IPS-18a (cell line): ENCODE results near the gene IL9.
"Not testable (repeated sequence)": the region's sequence is repeated elsewhere in the genome, so short reads cannot be mapped to it uniquely, and the experiment has no call there.

Experiments
- H3K27ac ChIP-seq: one replicate; pipeline ENCODE4 v1.5.1; 2013; ENCODE audit warnings: low read length
- H3K27me3 ChIP-seq: one replicate; pipeline ENCODE4 v1.6.1; 2013; ENCODE audit warnings: mild to moderate bottlenecking, low read length; ENCODE audit not compliant: control insufficient read depth, insufficient read depth
- H3K36me3 ChIP-seq: one replicate; pipeline ENCODE4 v1.6.1; 2013; ENCODE audit warnings: low read depth, low read length; ENCODE audit not compliant: control insufficient read depth
- H3K4me1 ChIP-seq: one replicate; pipeline ENCODE4 v1.6.1; 2013; ENCODE audit warnings: low read depth, low read length; ENCODE audit not compliant: control insufficient read depth
- H3K4me3 ChIP-seq: one replicate; pipeline ENCODE4 v1.5.1; 2013; ENCODE audit warnings: low read length
- H3K9ac ChIP-seq: one replicate; pipeline ENCODE4 v1.6.1; 2013; ENCODE audit warnings: mild to moderate bottlenecking, low read length, moderate library complexity
- H3K9me3 ChIP-seq: one replicate; pipeline ENCODE4 v1.6.1; 2013; ENCODE audit warnings: low read depth, low read length; ENCODE audit not compliant: control insufficient read depth

IL9 gene

GRCh38 chr5:135866016-135866415 is 29.6 kb downstream of the IL9 start:
- no peaks in the 10 kb centered on the region for H3K36me3 ChIP-seq
- H3K4me1 ChIP-seq: no peaks in the 10 kb centered on the region
- no peak overlapping the region for H3K27ac ChIP-seq
- no peak overlapping the region for H3K9ac ChIP-seq
- H3K9me3 ChIP-seq: no peaks in the 10 kb centered on the region
- no peaks in the 10 kb centered on the region for H3K27me3 ChIP-seq
- no peak overlapping the region for H3K4me3 ChIP-seq

GRCh38 chr5:135864503-135865435 is 30.9 kb downstream of the IL9 start:
- no peak overlapping the region for H3K4me3 ChIP-seq
- H3K4me1 ChIP-seq: no peaks in the 10 kb centered on the region
- H3K27ac ChIP-seq: no peak overlapping the region
- no peaks in the 10 kb centered on the region for H3K9me3 ChIP-seq
- no peaks in the 10 kb centered on the region for H3K36me3 ChIP-seq
- no peak overlapping the region for H3K9ac ChIP-seq
- H3K27me3 ChIP-seq: no peaks in the 10 kb centered on the region

GRCh38 chr5:135862744-135863143 is 32.9 kb downstream of the IL9 start:
- no peak overlapping the region for H3K9ac ChIP-seq
- no peaks in the 10 kb centered on the region for H3K27me3 ChIP-seq
- no peaks in the 10 kb centered on the region for H3K9me3 ChIP-seq
- H3K36me3 ChIP-seq: no peaks in the 10 kb centered on the region
- H3K4me1 ChIP-seq: no peaks in the 10 kb centered on the region
- H3K4me3 ChIP-seq: no peak overlapping the region
- no peak overlapping the region for H3K27ac ChIP-seq

GRCh38 chr5:135862086-135862485 is 33.6 kb downstream of the IL9 start:
- Histone ChIP-seq H3K4me3 (no peak overlapping the region), H3K27me3 (no peaks in the 10 kb centered on the region), H3K9ac (no peak overlapping the region), H3K27ac (no peak overlapping the region), H3K9me3 (no peaks in the 10 kb centered on the region), H3K36me3 (no peaks in the 10 kb centered on the region), H3K4me1 (no peaks in the 10 kb centered on the region)

DNA sequence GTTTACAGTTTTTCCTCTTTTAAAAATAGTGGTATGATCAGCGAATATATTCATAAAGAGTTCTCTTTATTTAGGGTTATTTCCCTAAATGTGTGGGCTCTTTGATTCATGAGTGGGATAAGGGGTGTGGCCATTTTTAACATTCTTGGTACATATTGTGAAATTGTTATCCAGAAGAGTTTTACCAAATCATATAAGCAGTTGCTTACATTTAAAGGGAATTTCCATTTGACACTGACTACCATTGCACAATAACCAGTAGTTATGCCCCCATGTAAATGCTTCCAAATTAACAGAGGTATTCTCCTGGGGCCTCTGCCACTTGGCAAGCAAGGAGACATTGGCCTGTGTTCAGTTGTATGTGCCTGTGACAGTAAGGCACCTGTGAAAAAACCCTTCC is 34.0 kb downstream of the IL9 start:
- Histone ChIP-seq H3K36me3 (no peaks in the 10 kb centered on the region), H3K9ac (no peak overlapping the region), H3K27ac (no peak overlapping the region), H3K4me1 (no peaks in the 10 kb centered on the region), H3K9me3 (no peaks in the 10 kb centered on the region), H3K27me3 (no peaks in the 10 kb centered on the region), H3K4me3 (no peak overlapping the region)

DNA sequence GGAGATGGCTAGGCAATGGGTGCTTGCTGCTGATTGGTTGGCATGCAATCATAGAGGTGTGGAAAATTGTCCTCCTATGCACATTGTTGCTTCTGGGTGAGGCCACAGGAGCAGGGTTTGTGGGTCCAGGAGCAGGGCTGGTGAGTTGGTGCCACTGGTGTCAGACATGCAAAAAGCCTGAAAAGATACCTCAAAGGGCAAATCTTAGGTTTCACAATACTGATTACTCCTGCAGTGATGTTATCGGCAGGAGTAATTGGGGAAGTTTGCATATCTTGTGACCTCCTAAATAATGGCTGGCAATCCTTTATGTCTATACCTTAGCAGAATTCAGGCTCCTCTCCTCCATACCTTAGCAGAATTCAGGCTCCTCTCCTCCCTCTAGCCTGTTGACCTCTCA is 36.0 kb downstream of the IL9 start:
- no peaks in the 10 kb centered on the region for H3K27me3 ChIP-seq
- H3K4me1 ChIP-seq: no peaks in the 10 kb centered on the region
- no peaks in the 10 kb centered on the region for H3K9me3 ChIP-seq
- H3K9ac ChIP-seq: no peak overlapping the region
- no peak overlapping the region for H3K4me3 ChIP-seq
- no peak overlapping the region for H3K27ac ChIP-seq
- H3K36me3 ChIP-seq: no peaks in the 10 kb centered on the region

DNA sequence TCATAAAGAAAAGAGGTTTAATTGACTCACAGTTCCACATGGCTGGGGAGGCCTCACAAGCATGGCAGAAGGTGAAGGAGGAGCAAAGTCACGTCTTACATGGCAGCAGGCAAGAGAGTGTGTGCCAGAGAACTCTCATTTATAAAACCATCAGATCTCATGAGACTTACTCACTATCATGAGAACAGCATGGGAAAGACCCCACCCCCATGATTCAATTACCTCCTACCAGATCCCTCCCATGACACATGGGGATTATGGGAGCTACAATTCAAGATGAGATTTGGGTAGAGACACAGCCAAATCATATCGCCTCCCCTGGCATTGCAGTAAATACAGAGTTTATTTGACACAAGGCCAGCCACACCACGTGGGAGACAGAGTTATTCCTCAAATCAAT is 36.5 kb downstream of the IL9 start:
- H3K9me3 ChIP-seq, H3K4me3 ChIP-seq, H3K9ac ChIP-seq, H3K27me3 ChIP-seq, H3K27ac ChIP-seq, H3K4me1 ChIP-seq, H3K36me3 ChIP-seq: not testable (repeated sequence)

DNA sequence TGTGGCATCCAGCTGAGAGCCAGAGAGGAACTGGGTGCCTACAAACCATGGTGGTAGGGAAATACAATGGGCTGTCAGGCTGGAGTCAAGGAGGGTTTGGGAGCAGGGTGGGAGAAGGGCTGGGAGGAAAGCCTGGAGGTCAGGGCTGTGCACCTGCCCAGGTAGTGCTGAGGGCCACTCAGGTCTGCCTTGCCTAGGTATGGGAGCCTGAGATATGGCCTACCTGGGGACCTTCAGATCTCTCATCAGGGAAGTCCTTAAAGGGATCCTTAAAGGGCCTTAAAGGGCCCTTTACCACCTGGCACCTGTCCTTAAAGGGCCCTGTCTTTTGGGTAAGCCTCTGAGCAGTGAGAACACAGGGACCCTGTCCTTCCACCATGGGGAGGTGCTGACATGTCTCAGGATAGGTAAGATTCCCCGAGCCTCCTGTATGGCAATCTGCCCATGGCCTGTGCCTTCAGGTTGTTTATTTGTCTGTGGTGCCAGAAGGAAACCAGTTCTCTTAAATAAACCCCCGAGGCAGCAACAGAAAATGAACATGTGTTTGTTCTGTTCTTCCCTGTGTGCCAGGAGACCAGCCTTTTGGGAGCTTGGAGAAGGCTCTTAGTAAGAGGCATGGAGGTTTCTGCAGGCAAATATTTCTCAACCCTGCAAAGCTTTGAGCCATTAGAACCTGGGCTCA is 37.9 kb downstream of the IL9 start:
- Histone ChIP-seq H3K27me3 (no peaks in the 10 kb centered on the region), H3K4me1 (no peaks in the 10 kb centered on the region), H3K27ac (no peak overlapping the region)

GRCh38 chr5:135851915-135852845 is 43.5 kb downstream of the IL9 start:
- H3K4me3 ChIP-seq: no peak overlapping the region
- no peak overlapping the region for H3K9ac ChIP-seq
- H3K36me3 ChIP-seq: no peaks in the 10 kb centered on the region
- H3K9me3 ChIP-seq: no peaks in the 10 kb centered on the region
- H3K4me1 ChIP-seq: no peaks in the 10 kb centered on the region
- no peaks in the 10 kb centered on the region for H3K27me3 ChIP-seq
- H3K27ac ChIP-seq: no peak overlapping the region

More for the DNA sequence above, 37.9 kb downstream of the IL9 start:
- H3K4me3 ChIP-seq: no peak overlapping the region
- no peak overlapping the region for H3K9ac ChIP-seq
- H3K9me3 ChIP-seq: no peaks in the 10 kb centered on the region
- no peaks in the 10 kb centered on the region for H3K36me3 ChIP-seq

- no peaks in the 10 kb centered on the region for H3K27me3 ChIP-seq
- no peaks in the 10 kb centered on the region for H3K36me3 ChIP-seq
- no peak overlapping the region for H3K9ac ChIP-seq
- H3K9me3 ChIP-seq: no peaks in the 10 kb centered on the region
- no peak overlapping the region for H3K4me3 ChIP-seq
- no peak overlapping the region for H3K27ac ChIP-seq
- H3K4me1 ChIP-seq: no peaks in the 10 kb centered on the region
Measured at GRCh38 chr5:135851186-135851914, 44.3 kb downstream of the IL9 start.

DNA sequence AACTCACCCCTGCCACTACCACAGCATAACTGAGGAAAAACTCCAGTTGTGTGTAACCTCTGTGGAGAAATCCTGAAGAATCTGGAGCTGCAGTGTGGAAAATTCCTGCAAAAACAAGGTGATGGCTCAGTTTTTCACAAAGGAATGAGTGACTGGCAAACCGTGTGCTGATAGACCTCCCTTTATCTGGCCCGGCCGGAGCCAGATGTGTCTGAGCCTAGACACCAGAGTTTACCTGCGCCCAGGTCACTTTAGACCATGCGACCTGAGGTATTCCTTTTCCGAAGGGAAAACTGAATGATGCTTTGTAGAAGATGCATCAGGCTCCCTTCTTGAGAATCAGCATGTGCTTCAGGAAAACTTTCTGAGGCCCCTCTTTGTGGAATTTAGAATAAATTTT is 45.0 kb downstream of the IL9 start:
- no peak overlapping the region for H3K27ac ChIP-seq
- no peak overlapping the region for H3K4me3 ChIP-seq
- no peaks in the 10 kb centered on the region for H3K4me1 ChIP-seq
- no peaks in the 10 kb centered on the region for H3K36me3 ChIP-seq
- H3K9ac ChIP-seq: no peak overlapping the region
- H3K9me3 ChIP-seq: no peaks in the 10 kb centered on the region
- no peaks in the 10 kb centered on the region for H3K27me3 ChIP-seq
